HAP-1 (cell line): ENCODE measurements around the gene UBALD1.
"Not testable (repeated sequence)": the region's sequence is repeated elsewhere in the genome, so short reads cannot be mapped to it uniquely, and the experiment has no call there.

Source experiments
- DNase-seq, 2 experiments: peaks; one replicate each; pipeline ENCODE4 v3.0.0-alpha.2; 2016 to 2020; ENCODE audit warnings: low spot score in 2 of 2
- H3K27me3 ChIP-seq: fragments of 250-450 bp; sonication (Bioruptor Pico); 2 replicates; pipeline ENCODE4 v1.5.1; 2020; ENCODE audit warnings: low read depth, mild to moderate bottlenecking, moderate library complexity
- H3K36me3 ChIP-seq: fragments of 250-450 bp; sonication (Bioruptor Pico); replicated peaks from 2 replicates; pipeline ENCODE4 v1.5.1; 2020; ENCODE audit warnings: mild to moderate bottlenecking
- H3K4me1 ChIP-seq: fragments of 250-450 bp; sonication (Bioruptor Pico); 2 replicates; pipeline ENCODE4 v1.5.1; 2020; ENCODE audit warnings: mild to moderate bottlenecking
- H3K4me3 ChIP-seq: fragments of 250-450 bp; sonication (Bioruptor Pico); 2 replicates; pipeline ENCODE4 v1.5.1; 2020; ENCODE audit warnings: mild to moderate bottlenecking, moderate library complexity
- H3K9me3 ChIP-seq: fragments of 250-450 bp; sonication (Bioruptor Pico); 2 replicates; pipeline ENCODE4 v1.5.1; 2020; ENCODE audit warnings: mild to moderate bottlenecking, moderate library complexity
- in situ Hi-C: fragments of 300-500 bp; cut with MboI; formaldehyde crosslinking; loops from 3 replicates; pipeline ENCODE4 v1.14.3; 2020; ENCODE audit warnings: low sequenced_read_pairs, inconsistent platforms, mixed read lengths

Gene UBALD1

DNA sequence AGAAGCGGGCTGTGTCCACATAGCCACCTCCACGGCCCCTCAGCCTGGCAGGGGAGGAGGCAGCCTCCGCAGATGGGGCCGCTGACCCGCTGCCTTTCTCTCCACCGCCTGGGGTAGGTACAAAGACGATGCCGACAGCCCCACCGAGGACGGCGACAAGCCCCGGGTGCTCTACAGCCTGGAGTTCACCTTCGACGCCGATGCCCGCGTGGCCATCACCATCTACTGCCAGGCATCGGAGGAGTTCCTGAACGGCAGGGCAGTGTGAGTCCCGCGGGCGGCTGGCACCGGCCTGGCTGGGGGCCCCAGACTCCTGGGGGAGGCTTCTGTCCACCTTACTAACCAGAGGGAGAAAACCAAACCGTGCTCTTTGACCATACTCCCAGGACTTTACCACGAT lies 37.9 kb upstream of the UBALD1 start:
- Histone ChIP-seq H3K27me3 (no peaks in the 10 kb centered on the region), H3K4me1 (no peaks in the 10 kb centered on the region), H3K4me3 (no peak overlapping the region), H3K9me3 (no peaks in the 10 kb centered on the region), H3K36me3 (peaks cover 42% of the 10 kb centered on the region)
- no peak for DNase-seq
- in situ Hi-C loops, result no loop called here

DNA sequence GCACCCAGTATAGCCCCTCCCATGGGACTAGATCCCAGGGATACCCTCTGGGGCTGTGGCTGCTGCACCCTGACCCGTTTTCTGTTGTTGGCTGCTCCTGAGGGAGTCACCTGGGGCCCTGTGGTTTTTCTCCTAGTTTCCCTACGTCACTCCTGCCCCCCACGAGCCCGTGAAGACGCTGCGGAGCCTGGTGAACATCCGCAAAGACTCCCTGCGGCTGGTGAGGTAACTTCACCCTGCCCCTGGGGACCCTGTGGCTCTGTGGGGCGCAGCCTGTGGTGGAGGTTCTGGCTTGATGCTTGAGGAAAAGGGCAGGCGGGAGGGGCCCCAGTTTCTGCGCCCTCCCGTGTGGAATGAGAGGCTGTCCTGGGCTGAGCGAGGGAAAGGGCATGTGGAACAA lies 37.1 kb upstream of the UBALD1 start:
- DNase-seq, result no peak
- peaks cover 36% of the 10 kb centered on the region for H3K36me3 ChIP-seq
- H3K4me1 ChIP-seq, result no peaks in the 10 kb centered on the region
- in situ Hi-C loops, result no loop called here
- H3K27me3 ChIP-seq, result no peaks in the 10 kb centered on the region
- H3K9me3 ChIP-seq, result no peaks in the 10 kb centered on the region
- no peak overlapping the region for H3K4me3 ChIP-seq

DNA sequence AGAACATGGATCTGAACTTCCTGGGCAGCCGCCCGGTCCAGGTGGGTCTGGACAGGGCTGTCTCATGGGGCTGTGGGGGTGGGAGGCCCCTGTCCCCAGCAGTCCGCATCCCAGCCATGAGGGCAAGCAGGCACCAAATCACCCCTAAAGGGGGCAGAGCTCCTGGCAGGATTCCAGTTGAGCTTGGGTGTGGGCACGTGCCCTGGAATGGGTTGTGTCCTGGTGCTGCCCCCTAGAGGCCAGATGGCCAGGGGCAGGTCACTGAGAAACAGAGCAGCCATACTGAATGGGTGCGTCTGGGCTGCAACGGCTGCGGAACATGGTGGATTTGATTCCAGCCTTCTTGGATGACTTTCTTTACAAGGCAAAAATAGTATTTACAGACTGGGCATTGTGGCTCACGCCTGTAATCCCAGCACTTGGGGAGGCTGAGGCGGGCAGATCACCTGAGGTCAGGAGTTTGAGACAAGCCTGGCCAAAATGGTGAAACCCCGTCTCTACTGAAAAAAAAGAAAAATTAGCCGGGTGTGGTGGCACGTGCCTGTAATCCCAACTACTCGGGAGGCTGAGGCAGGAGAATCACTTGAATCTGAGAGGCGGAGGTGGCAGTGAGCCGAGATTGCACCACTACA lies 35.9 kb upstream of the UBALD1 start:
- in situ Hi-C loops, H3K9me3 ChIP-seq, H3K4me1 ChIP-seq, H3K4me3 ChIP-seq, H3K27me3 ChIP-seq: not testable (repeated sequence)
- DNase-seq, result peak; percentile 29 to 87
- peaks cover 33% of the 10 kb centered on the region for H3K36me3 ChIP-seq

DNA sequence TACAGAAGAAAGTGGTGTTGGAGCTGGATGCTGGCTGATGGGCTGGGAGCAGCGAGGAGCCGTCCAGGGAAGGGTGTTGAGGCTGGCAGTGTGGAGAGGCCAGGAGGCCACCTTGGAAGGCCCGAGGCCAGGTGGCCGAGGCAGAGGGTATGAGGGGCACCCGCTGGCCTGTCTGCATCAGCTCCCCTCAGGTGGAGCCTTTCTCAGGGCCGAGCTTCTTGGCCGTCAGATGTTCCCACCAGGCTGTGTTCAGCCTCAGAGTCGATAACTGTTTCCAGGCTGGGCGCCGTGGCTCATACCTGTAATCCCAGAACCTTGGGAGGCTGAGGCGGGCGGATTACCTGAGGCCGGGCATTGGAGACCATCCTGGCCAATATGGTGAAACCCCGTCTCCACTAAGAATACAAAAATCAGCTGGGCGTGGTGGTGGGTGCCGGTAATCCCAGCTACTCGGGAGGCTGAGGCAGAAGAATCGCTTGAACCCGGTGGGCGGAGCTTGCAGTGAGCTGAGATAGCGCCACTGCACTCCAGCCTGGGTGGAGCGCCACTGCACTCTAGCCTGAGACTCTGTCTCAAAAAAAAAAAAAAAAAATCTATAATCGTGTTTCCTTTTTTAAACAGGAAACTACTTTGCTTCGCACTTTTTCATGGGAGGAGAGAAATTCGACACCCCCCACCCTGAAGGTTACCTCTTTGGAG lies 35.2 kb upstream of the UBALD1 start:
- in situ Hi-C loops, result no loop called here
- Histone ChIP-seq H3K36me3 (peaks cover 31% of the 10 kb centered on the region), H3K4me1 (no peaks in the 10 kb centered on the region), H3K9me3 (no peaks in the 10 kb centered on the region), H3K4me3 (no peak overlapping the region), H3K27me3 (no peaks in the 10 kb centered on the region)
- DNase-seq, result no peak

DNA sequence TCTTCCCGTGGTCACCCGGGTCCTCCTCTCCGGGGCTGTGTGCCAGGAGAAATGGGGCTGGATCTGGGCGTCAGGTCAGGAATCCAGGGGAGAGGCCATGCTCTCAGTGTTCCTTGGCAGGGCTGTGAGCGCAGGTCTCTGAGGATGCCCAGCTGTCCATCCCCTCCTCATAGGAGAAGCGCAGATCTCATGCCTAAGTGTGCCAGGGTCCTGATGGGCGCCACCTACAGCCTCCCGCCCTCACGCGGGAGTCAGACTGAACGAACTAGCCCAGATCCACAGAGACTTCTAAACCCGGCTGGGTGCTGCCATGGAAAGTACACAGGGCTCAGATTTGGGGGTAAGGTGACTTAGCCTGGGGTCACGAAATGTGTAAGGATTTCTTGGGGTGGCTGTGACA lies 34.2 kb upstream of the UBALD1 start:
- H3K36me3 ChIP-seq, result peaks cover 25% of the 10 kb centered on the region
- H3K4me1 ChIP-seq, result no peaks in the 10 kb centered on the region
- H3K27me3 ChIP-seq, result no peaks in the 10 kb centered on the region
- DNase-seq, result no peak
- no peaks in the 10 kb centered on the region for H3K9me3 ChIP-seq
- H3K4me3 ChIP-seq, result no peak overlapping the region
- in situ Hi-C loops, result no loop called here

DNA sequence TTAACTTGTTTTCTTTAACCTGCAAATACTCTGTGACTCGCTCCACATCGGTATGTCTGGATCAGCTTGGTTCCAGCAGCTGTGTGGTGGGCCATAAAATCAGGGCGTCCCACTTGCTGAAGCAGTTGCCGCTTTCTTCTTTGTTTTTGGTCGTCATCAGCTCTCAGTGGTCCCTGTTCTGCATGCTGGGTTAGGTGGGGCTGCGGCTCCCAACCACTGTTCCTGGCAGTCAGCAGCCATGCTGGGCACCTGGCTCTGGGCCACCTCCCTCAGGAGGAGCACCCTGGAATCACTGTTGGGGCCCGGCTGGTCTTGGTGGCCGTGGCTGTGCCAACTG lies 32.9 kb upstream of the UBALD1 start:
- in situ Hi-C loops, result no loop called here
- H3K27me3 ChIP-seq, result no peaks in the 10 kb centered on the region
- H3K36me3 ChIP-seq, result peaks cover 19% of the 10 kb centered on the region
- H3K9me3 ChIP-seq, result no peaks in the 10 kb centered on the region
- no peaks in the 10 kb centered on the region for H3K4me1 ChIP-seq
- DNase-seq, result no peak
- no peak overlapping the region for H3K4me3 ChIP-seq

- no peaks in the 10 kb centered on the region for H3K4me1 ChIP-seq
- no peak overlapping the region for H3K4me3 ChIP-seq
- H3K27me3 ChIP-seq, result no peaks in the 10 kb centered on the region
- H3K9me3 ChIP-seq, result no peaks in the 10 kb centered on the region
- in situ Hi-C loops, result no loop called here
- no peak for DNase-seq
- H3K36me3 ChIP-seq, result peaks cover 15% of the 10 kb centered on the region
Observed at GRCh38 chr16:4646773-4647643, 32.3 kb upstream of the UBALD1 start.

DNA sequence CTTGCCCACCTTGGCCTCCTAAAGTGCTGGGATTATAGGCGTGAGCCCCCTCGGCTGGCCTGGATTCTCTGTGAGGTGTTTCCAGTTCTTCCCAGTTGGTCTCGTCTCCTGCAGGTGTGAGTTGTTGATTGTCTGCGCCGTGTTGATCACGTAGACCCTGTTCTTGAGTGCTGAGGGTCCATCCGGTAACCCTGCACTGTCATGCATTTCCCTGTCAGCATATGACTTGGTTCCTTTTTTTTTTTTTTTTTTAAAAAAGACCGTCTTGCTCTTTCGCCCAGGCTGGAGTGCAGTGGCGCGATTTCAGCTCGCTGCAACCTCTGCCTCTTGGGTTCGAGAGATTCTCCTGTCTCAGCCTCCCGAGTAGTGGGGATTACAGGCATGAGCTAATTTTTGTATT lies 27.2 kb upstream of the UBALD1 start:
- H3K36me3 ChIP-seq, result no peaks in the 10 kb centered on the region
- no peaks in the 10 kb centered on the region for H3K4me1 ChIP-seq
- H3K27me3 ChIP-seq, result no peaks in the 10 kb centered on the region
- in situ Hi-C loops, result no loop called here
- H3K9me3 ChIP-seq, result no peaks in the 10 kb centered on the region
- DNase-seq, result no peak
- no peak overlapping the region for H3K4me3 ChIP-seq

DNA sequence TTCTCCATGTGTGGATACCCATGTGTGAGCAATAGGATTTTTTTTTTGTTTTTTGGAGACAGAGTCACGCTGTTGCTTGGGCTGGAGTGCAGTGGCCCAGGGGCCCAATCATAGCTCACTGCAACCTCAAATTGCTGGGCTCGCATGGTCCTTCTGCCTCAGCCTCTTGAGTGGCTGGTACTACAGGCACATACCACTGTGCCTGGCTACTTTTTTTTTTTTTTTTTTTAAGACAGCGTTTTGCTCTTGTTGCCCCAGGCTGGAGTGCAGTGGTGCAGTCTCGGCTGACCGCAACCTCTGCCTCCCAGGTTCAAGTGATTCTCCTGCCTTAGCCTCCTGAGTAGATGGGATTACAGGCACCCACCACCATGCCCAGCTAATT lies 26.6 kb upstream of the UBALD1 start:
- no peak for DNase-seq
- Histone ChIP-seq H3K27me3 (no peaks in the 10 kb centered on the region), H3K4me3 (no peak overlapping the region), H3K36me3 (no peaks in the 10 kb centered on the region), H3K9me3 (no peaks in the 10 kb centered on the region), H3K4me1 (no peaks in the 10 kb centered on the region)
- in situ Hi-C loops, result no loop called here

- no peaks in the 10 kb centered on the region for H3K27me3 ChIP-seq
- DNase-seq, result no peak
- H3K4me1 ChIP-seq, result no peaks in the 10 kb centered on the region
- in situ Hi-C loops, result no loop called here
- H3K4me3 ChIP-seq, result no peak overlapping the region
- H3K9me3 ChIP-seq, result no peaks in the 10 kb centered on the region
- no peaks in the 10 kb centered on the region for H3K36me3 ChIP-seq
Observed at GRCh38 chr16:4640572-4641305, 26.1 kb upstream of the UBALD1 start.

- Histone ChIP-seq H3K36me3 (no peaks in the 10 kb centered on the region; the same call in 1 of the 2 replicates), H3K4me1 (no peaks in the 10 kb centered on the region), H3K4me3 (no peak overlapping the region), H3K27me3 (no peaks in the 10 kb centered on the region), H3K9me3 (no peaks in the 10 kb centered on the region)
- in situ Hi-C loops, result no loop called here
- DNase-seq, result no peak
Observed at GRCh38 chr16:4639899-4640509, 25.3 kb upstream of the UBALD1 start.

GRCh38 chr16:4637501-4638166 lies 22.9 kb upstream of the UBALD1 start:
- Histone ChIP-seq H3K36me3 (peaks cover 8% of the 10 kb centered on the region), H3K27me3 (no peaks in the 10 kb centered on the region), H3K9me3 (no peaks in the 10 kb centered on the region), H3K4me3 (no peak overlapping the region), H3K4me1 (no peaks in the 10 kb centered on the region)
- no peak for DNase-seq
- in situ Hi-C loops, result no loop called here

DNA sequence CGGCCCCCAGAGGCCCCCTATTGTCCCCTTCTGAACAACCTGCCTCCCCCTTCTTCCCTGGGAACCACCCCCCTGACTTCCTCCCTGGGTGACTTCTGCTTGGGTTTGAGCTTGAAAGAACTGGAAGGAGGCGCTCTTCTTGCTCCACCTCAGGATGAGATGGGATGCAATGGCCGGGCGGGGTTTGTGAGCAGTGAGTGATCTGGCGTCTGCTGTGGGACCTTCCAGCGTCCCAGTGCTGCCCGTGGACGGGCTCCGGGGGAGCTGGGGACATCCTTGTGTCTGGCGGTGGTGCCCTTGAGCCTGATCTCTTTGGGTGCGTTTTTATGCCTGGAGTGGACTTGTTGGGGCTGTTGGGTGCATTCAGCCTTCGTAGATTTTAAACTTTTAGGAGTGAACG lies 21.5 kb upstream of the UBALD1 start:
- H3K36me3 ChIP-seq, result peaks cover 10% of the 10 kb centered on the region

More for the DNA sequence above, 21.5 kb upstream of the UBALD1 start:
- in situ Hi-C loops, result no loop called here
- H3K9me3 ChIP-seq, result peaks cover 3% of the 10 kb centered on the region
- no peak overlapping the region for H3K4me3 ChIP-seq
- no peak for DNase-seq
- H3K4me1 ChIP-seq, result no peaks in the 10 kb centered on the region
- no peaks in the 10 kb centered on the region for H3K27me3 ChIP-seq
